ENCODE measurements around the gene RNH1. TPM values are rescaled to one million over a fixed set of nuclear protein-coding genes. Genes with fewer than 3 reads are reported as not detected.
A peak's percentile ranks its signal among the peaks of the same experiment; 100 is the strongest.

RNH1 gene
- total RNA-seq, 1 experiment from 2014 or later, result 59.0 TPM

DNA sequence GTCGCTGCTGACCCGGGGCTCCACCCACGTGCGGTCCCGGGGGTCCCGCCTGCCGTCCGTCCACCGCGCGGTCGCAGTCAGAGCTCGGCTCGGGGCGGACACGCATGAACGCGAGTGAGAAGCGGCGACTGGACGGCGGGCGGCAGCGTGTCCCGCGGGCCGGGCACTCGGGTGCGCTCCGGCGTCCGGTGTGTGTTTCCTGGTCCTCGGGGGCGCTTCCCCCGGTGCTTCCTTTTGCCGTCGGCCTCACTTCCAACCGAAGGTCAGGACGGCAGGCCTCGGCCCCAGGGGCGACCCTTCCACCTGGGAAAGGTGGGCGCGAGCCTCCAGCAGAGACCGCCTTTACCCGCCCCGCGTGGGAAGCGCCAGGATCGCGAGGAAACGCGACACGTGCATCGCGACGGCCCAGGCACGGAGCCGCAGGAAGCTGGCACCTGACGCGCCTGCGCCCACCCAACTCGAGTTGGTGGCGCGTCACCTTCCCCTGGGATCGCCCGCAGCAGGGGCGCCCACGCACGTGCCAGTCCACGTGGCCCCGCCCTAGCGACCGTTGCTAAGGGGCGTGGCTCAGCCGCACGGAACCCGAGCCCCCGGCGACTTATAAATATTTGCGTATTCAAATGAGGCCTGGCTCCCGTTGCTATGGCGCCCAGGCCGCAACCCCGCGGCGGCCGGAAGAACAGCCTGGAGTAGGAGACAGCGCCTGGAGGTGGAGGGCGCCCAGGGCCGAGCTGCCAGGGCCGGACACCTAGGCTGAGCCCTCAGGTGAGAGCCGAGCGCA is 30.0 kb upstream of the RNH1 start, which contains the start of gene LRRC56 (continued):
- TF ChIP-seq, protein P1, sequence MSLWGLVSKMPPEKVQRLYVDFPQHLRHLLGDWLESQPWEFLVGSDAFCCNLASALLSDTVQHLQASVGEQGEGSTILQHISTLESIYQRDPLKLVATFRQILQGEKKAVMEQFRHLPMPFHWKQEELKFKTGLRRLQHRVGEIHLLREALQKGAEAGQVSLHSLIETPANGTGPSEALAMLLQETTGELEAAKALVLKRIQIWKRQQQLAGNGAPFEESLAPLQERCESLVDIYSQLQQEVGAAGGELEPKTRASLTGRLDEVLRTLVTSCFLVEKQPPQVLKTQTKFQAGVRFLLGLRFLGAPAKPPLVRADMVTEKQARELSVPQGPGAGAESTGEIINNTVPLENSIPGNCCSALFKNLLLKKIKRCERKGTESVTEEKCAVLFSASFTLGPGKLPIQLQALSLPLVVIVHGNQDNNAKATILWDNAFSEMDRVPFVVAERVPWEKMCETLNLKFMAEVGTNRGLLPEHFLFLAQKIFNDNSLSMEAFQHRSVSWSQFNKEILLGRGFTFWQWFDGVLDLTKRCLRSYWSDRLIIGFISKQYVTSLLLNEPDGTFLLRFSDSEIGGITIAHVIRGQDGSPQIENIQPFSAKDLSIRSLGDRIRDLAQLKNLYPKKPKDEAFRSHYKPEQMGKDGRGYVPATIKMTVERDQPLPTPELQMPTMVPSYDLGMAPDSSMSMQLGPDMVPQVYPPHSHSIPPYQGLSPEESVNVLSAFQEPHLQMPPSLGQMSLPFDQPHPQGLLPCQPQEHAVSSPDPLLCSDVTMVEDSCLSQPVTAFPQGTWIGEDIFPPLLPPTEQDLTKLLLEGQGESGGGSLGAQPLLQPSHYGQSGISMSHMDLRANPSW (CRISPR knock-in tag; conservative IDR thresholded peaks at IDR 0.05; ENCODE audit: low read depth), result 0 out of 2 replicates have a peak, but pooled peaks have one; percentile 70
- no peak for TF ChIP-seq SMAD3 (CRISPR knock-in tag; IDR thresholded peaks at IDR 0.05; ENCODE audit: borderline replicate concordance)
- TF ChIP-seq, protein P2, sequence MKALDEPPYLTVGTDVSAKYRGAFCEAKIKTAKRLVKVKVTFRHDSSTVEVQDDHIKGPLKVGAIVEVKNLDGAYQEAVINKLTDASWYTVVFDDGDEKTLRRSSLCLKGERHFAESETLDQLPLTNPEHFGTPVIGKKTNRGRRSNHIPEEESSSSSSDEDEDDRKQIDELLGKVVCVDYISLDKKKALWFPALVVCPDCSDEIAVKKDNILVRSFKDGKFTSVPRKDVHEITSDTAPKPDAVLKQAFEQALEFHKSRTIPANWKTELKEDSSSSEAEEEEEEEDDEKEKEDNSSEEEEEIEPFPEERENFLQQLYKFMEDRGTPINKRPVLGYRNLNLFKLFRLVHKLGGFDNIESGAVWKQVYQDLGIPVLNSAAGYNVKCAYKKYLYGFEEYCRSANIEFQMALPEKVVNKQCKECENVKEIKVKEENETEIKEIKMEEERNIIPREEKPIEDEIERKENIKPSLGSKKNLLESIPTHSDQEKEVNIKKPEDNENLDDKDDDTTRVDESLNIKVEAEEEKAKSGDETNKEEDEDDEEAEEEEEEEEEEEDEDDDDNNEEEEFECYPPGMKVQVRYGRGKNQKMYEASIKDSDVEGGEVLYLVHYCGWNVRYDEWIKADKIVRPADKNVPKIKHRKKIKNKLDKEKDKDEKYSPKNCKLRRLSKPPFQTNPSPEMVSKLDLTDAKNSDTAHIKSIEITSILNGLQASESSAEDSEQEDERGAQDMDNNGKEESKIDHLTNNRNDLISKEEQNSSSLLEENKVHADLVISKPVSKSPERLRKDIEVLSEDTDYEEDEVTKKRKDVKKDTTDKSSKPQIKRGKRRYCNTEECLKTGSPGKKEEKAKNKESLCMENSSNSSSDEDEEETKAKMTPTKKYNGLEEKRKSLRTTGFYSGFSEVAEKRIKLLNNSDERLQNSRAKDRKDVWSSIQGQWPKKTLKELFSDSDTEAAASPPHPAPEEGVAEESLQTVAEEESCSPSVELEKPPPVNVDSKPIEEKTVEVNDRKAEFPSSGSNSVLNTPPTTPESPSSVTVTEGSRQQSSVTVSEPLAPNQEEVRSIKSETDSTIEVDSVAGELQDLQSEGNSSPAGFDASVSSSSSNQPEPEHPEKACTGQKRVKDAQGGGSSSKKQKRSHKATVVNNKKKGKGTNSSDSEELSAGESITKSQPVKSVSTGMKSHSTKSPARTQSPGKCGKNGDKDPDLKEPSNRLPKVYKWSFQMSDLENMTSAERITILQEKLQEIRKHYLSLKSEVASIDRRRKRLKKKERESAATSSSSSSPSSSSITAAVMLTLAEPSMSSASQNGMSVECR (CRISPR knock-in tag; IDR thresholded peaks at IDR 0.05; ENCODE audit: borderline replicate concordance), result no peak
- peak; percentile 65 for TF ChIP-seq FOXK1 (CRISPR knock-in tag; IDR thresholded peaks at IDR 0.05)
- no peak for TF ChIP-seq ELF4 (CRISPR knock-in tag; IDR thresholded peaks at IDR 0.05; ENCODE audit: low read depth)
- no peak for TF ChIP-seq GRHL2 (CRISPR knock-in tag; IDR thresholded peaks at IDR 0.05; ENCODE audit: insufficient replicate concordance, severe bottlenecking)
- TF ChIP-seq NFYB (CRISPR knock-in tag; conservative IDR thresholded peaks at IDR 0.05; ENCODE audit: low read depth), result no peak
- peak; percentile 60; the same call in 1 of the 2 replicates for TF ChIP-seq ZBTB21 (CRISPR knock-in tag; IDR thresholded peaks at IDR 0.05; ENCODE audit: borderline replicate concordance)
- TF ChIP-seq, protein P3, sequence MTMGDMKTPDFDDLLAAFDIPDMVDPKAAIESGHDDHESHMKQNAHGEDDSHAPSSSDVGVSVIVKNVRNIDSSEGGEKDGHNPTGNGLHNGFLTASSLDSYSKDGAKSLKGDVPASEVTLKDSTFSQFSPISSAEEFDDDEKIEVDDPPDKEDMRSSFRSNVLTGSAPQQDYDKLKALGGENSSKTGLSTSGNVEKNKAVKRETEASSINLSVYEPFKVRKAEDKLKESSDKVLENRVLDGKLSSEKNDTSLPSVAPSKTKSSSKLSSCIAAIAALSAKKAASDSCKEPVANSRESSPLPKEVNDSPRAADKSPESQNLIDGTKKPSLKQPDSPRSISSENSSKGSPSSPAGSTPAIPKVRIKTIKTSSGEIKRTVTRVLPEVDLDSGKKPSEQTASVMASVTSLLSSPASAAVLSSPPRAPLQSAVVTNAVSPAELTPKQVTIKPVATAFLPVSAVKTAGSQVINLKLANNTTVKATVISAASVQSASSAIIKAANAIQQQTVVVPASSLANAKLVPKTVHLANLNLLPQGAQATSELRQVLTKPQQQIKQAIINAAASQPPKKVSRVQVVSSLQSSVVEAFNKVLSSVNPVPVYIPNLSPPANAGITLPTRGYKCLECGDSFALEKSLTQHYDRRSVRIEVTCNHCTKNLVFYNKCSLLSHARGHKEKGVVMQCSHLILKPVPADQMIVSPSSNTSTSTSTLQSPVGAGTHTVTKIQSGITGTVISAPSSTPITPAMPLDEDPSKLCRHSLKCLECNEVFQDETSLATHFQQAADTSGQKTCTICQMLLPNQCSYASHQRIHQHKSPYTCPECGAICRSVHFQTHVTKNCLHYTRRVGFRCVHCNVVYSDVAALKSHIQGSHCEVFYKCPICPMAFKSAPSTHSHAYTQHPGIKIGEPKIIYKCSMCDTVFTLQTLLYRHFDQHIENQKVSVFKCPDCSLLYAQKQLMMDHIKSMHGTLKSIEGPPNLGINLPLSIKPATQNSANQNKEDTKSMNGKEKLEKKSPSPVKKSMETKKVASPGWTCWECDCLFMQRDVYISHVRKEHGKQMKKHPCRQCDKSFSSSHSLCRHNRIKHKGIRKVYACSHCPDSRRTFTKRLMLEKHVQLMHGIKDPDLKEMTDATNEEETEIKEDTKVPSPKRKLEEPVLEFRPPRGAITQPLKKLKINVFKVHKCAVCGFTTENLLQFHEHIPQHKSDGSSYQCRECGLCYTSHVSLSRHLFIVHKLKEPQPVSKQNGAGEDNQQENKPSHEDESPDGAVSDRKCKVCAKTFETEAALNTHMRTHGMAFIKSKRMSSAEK (CRISPR knock-in tag; IDR thresholded peaks at IDR 0.05; ENCODE audit: borderline replicate concordance), result no peak
- TF ChIP-seq CREB1 (CRISPR knock-in tag; IDR thresholded peaks at IDR 0.05), result peak; percentile 60; the same call in 1 of the 2 replicates
- 0 out of 2 replicates have a peak, but pooled peaks have one; percentile 14 for TF ChIP-seq TEAD1 (CRISPR knock-in tag; IDR thresholded peaks at IDR 0.05)
- TF ChIP-seq, protein P4, sequence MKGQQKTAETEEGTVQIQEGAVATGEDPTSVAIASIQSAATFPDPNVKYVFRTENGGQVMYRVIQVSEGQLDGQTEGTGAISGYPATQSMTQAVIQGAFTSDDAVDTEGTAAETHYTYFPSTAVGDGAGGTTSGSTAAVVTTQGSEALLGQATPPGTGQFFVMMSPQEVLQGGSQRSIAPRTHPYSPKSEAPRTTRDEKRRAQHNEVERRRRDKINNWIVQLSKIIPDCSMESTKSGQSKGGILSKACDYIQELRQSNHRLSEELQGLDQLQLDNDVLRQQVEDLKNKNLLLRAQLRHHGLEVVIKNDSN (CRISPR knock-in tag; IDR thresholded peaks at IDR 0.05), result peak; percentile 88
- peak; percentile 80 for TF ChIP-seq MYBL2 (CRISPR knock-in tag; IDR thresholded peaks at IDR 0.05)
- TF ChIP-seq EMX1 (CRISPR knock-in tag; IDR thresholded peaks at IDR 0.05), result 0 out of 2 replicates have a peak, but pooled peaks have one; percentile 8
- TF ChIP-seq ESRRA (CRISPR knock-in tag; IDR thresholded peaks at IDR 0.05; ENCODE audit: borderline replicate concordance), result 0 out of 2 replicates have a peak, but pooled peaks have one; percentile 18
- 0 out of 2 replicates have a peak, but pooled peaks have one; percentile 32 for TF ChIP-seq CREM (CRISPR knock-in tag; IDR thresholded peaks at IDR 0.05)
- TF ChIP-seq, protein P5, sequence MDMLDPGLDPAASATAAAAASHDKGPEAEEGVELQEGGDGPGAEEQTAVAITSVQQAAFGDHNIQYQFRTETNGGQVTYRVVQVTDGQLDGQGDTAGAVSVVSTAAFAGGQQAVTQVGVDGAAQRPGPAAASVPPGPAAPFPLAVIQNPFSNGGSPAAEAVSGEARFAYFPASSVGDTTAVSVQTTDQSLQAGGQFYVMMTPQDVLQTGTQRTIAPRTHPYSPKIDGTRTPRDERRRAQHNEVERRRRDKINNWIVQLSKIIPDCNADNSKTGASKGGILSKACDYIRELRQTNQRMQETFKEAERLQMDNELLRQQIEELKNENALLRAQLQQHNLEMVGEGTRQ (CRISPR knock-in tag; IDR thresholded peaks at IDR 0.05), result peak; percentile 89
- TF ChIP-seq TP53 (CRISPR knock-in tag; IDR thresholded peaks at IDR 0.05), result peak; percentile 90
- TF ChIP-seq, protein P6, sequence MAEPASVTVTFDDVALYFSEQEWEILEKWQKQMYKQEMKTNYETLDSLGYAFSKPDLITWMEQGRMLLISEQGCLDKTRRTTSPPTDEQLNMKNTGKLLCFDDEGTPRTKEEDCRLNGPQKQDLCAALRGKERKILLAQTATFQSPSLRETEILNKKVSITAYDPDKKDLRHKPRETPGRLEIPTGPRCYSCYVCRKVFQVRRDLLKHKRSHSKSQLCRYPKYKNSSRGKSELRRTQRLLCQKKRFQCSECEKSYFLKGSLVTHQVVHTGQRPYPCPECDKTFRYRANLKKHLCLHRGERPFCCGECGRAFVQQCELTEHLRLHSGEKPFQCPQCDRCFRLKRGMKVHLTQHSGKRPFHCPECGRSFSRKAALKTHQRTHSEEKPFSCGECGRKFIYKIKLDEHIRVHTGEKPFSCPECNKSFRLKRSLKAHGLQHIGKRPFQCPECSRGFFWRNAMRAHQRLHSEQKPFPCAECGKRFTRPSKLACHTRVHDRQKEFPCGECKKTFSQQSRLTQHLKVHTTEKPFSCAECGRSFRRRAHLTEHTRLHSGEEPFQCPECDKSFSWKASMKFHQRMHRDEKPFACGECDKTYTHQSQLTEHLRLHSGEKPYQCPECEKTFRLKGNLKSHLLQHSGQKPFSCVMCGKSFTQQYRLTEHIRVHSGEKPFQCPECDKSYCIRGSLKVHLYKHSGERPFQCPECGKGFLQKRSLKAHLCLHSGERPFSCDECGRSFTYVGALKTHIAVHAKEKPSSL (CRISPR knock-in tag; conservative IDR thresholded peaks at IDR 0.05), result no peak
- TF ChIP-seq TCF7 (CRISPR knock-in tag; IDR thresholded peaks at IDR 0.05; ENCODE audit: low read depth), result peak; percentile 62; the same call in 1 of the 2 replicates
- 0 out of 2 replicates have a peak, but pooled peaks have one; percentile 39 for TF ChIP-seq ZNF232 (CRISPR knock-in tag; IDR thresholded peaks at IDR 0.05)
